HG03064 (cell line): ENCODE data around the gene MUC22.
"Not testable (repeated sequence)": the region's sequence is repeated elsewhere in the genome, so short reads cannot be mapped to it uniquely, and the experiment has no call there.

Experiments
- ATAC-seq: cut with Tn5 transposase; IDR thresholded peaks from one replicate; pipeline ENCODE4 v1.9.1; 2021; ENCODE audit warnings: low read depth; ENCODE audit not compliant: unreplicated experiment

The MUC22 gene

GRCh38 chr6:30991891-30992290 lies 18.4 kb upstream of the MUC22 start:
- ATAC-seq = no peak

GRCh38 chr6:30997301-30997700 lies 13.0 kb upstream of the MUC22 start:
- no peak for ATAC-seq

- no peak for ATAC-seq
Observed at GRCh38 chr6:30998785-30999184, 11.5 kb upstream of the MUC22 start.

- not testable (repeated sequence) for ATAC-seq
Observed at GRCh38 chr6:31000067-31000860, 10.0 kb upstream of the MUC22 start.

GRCh38 chr6:31001281-31001888 lies 8.9 kb upstream of the MUC22 start:
- no peak for ATAC-seq

- no peak for ATAC-seq
Observed at GRCh38 chr6:31002471-31002870, 7.8 kb upstream of the MUC22 start.

- no peak for ATAC-seq
Observed at GRCh38 chr6:31004794-31005193, 5.5 kb upstream of the MUC22 start.

GRCh38 chr6:31005249-31006020 lies 4.8 kb upstream of the MUC22 start:
- ATAC-seq = no peak

GRCh38 chr6:31007694-31008093 lies 2.6 kb upstream of the MUC22 start:
- ATAC-seq = no peak

GRCh38 chr6:31008165-31008564 lies 2.1 kb upstream of the MUC22 start:
- ATAC-seq = no peak

GRCh38 chr6:31009731-31010130 lies 543 bp upstream of the MUC22 start:
- no peak for ATAC-seq

- ATAC-seq = no peak
Observed at GRCh38 chr6:31011153-31011552, 879 bp downstream of the MUC22 start.

- ATAC-seq = no peak
Observed at GRCh38 chr6:31016659-31017299, 6.5 kb downstream of the MUC22 start.

- not testable (repeated sequence) for ATAC-seq
Observed at GRCh38 chr6:31017436-31017835, 7.2 kb downstream of the MUC22 start.

GRCh38 chr6:31020057-31020456 lies 9.8 kb downstream of the MUC22 start:
- no peak for ATAC-seq

- not testable (repeated sequence) for ATAC-seq
Observed at GRCh38 chr6:31020631-31021255, 10.5 kb downstream of the MUC22 start.

GRCh38 chr6:31021705-31022531 lies 11.6 kb downstream of the MUC22 start:
- not testable (repeated sequence) for ATAC-seq

- ATAC-seq = no peak
Observed at GRCh38 chr6:31025595-31025994, 15.3 kb downstream of the MUC22 start.

- ATAC-seq = no peak
Observed at GRCh38 chr6:31031095-31031494, 20.8 kb downstream of the MUC22 start.

GRCh38 chr6:31033075-31033474 lies 22.8 kb downstream of the MUC22 start:
- no peak for ATAC-seq
